Superior temporal gyrus (tissue), 1 donor: ENCODE measurements around the gene COA3.

Experiments
- DNase-seq: peaks from one replicate; pipeline ENCODE4 v3.0.0-alpha.2; 2016; ENCODE audit errors: extremely low spot score

Gene COA3

GRCh38 chr17:42818379-42818778, 19.9 kb upstream of the COA3 start:
- DNase-seq, result no peak

- no peak for DNase-seq
These were observed 19.4 kb upstream of the COA3 start for GRCh38 chr17:42817866-42818265.

- peak; percentile 10 for DNase-seq
These were observed 16.3 kb upstream of the COA3 start for GRCh38 chr17:42814633-42815399.

GRCh38 chr17:42809250-42809649, 10.7 kb upstream of the COA3 start:
- DNase-seq, result peak; percentile 68

GRCh38 chr17:42806249-42806648, 7.7 kb upstream of the COA3 start:
- DNase-seq, result no peak

GRCh38 chr17:42804918-42805367, 6.4 kb upstream of the COA3 start:
- no peak for DNase-seq

GRCh38 chr17:42803074-42803883, 4.8 kb upstream of the COA3 start:
- DNase-seq, result no peak

- DNase-seq, result no peak
These were observed 507 bp downstream of the COA3 start for GRCh38 chr17:42798011-42798382.

- no peak for DNase-seq
These were observed 1.2 kb downstream of the COA3 start for GRCh38 chr17:42797067-42798007.

- DNase-seq, result no peak
These were observed 2.3 kb downstream of the COA3 start for GRCh38 chr17:42796066-42796758.

- DNase-seq, result no peak
These were observed 3.0 kb downstream of the COA3 start for GRCh38 chr17:42795465-42795864.

GRCh38 chr17:42795061-42795460, 3.4 kb downstream of the COA3 start:
- DNase-seq, result no peak

- DNase-seq, result no peak
These were observed 6.0 kb downstream of the COA3 start for GRCh38 chr17:42792545-42792944.

- DNase-seq, result no peak
These were observed 6.6 kb downstream of the COA3 start for GRCh38 chr17:42791948-42792347.

GRCh38 chr17:42787266-42787665, 11.2 kb downstream of the COA3 start:
- no peak for DNase-seq

GRCh38 chr17:42784811-42785592, 13.5 kb downstream of the COA3 start:
- DNase-seq, result no peak

GRCh38 chr17:42784409-42784808, 14.1 kb downstream of the COA3 start:
- DNase-seq, result no peak

- no peak for DNase-seq
These were observed 14.7 kb downstream of the COA3 start for GRCh38 chr17:42783791-42784138.

- no peak for DNase-seq
These were observed 15.3 kb downstream of the COA3 start for GRCh38 chr17:42783062-42783790.
